ENCODE measurements around the gene PCYT1A. TPM values are rescaled to one million over a fixed set of nuclear protein-coding genes. Genes with fewer than 3 reads are reported as not detected.

PCYT1A gene
- total RNA-seq, 1 donor = 110 TPM

DNA sequence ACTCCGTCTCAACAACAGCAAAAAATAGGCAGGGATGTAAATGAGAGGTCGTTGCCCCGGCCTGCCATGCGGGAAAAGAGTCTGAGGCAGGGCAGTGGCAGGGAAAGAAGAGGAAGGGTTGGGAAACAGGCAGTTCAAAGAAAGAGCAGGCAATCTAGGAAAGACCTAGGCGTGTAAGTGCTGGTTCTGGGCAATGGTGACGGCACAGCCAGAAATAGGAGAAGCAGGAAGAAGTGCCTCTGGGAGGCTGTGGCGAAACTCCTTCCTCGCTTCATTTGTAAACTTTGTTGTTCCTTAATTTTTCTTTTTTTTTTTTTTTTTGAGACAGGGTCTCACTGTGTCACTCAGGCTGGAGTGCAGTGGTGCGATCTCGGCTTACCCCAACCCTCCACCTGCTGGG lies 66.9 kb downstream of the PCYT1A start:
- no peak for TF ChIP-seq CTCF (IDR thresholded peaks at IDR 0.05; ENCODE audit: insufficient read depth, low read depth, low read length)
- no peak for DNase-seq (ENCODE audit: low read depth)
- no peak overlapping the region for H3K4me3 ChIP-seq (ENCODE audit: low read depth, low read length)

GRCh38 chr3:196219970-196220311 lies 67.6 kb downstream of the PCYT1A start:
- peak overlapping the region; percentile 45 for H3K4me3 ChIP-seq (ENCODE audit: low read depth, low read length)
- DNase-seq (ENCODE audit: low read depth) = no peak
- TF ChIP-seq CTCF (IDR thresholded peaks at IDR 0.05; ENCODE audit: insufficient read depth, low read depth, low read length) = no peak

DNA sequence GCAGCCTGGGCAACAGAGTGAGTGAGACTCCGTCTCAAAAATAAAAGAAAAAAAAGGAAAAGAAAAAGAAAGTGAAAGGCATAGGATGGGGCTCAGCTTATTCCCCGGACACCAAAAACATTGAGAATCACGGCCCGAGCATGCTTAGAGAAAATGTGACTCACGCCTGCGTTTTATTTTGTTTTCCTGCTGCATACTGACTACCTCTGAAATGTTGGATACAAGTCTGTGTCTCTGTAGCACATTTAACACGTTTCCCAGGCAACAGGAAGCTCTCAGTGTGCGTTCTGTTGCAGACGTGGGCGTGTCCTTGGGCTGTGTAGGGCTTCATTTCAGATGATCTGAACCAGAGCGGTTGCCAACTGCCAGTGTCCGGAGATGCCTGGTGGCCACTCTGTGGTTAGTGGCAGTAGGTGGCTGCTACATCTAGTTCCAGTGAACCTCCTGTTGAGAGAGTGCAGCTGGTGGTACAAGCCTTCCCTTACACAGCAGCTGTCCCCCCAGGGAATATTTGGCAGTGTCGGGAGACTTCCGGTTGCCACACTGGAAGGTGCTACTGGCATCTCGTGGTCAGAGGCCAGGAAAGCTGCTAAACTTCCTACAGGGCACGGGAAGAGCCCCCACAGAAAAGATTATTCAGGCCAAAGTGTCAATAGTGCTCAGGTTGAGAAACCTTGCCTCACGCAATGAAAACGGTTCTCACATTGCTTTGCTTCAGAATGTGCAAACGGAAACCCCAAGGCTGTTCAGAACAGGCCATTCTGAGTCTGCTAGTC lies 68.1 kb downstream of the PCYT1A start:
- DNase-seq (ENCODE audit: low read depth) = peak; percentile 91
- H3K4me3 ChIP-seq (ENCODE audit: low read depth, low read length) = peak overlapping the region; percentile 45

DNA sequence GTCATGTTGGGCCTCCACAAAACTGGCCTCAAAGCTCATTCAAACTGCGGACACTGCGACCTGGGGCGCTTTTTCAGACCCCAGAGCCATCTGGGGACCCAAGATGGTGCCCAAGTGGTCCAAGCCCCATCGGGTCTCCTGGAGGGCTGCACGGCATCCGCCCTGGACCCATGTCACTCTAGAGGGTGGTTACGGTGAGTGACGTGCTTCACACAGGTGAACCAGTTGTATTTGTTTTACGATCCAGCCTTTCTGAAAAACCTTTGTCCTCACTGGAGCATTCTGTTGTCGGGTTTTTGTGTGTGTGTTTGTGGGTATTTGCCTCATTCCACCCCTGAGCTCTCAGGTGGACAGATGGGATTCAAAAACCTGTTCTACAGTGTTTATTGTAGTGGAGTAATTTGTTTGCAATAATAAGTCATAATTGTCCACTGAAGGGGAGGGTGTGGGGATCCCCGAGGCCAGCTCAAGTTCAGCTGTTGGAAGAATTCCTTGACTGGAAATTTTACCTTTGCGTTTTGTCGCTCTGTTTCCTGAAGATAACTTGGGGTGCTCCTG lies 69.3 kb downstream of the PCYT1A start:
- no peak for DNase-seq (ENCODE audit: low read depth)
- no peak overlapping the region for H3K4me3 ChIP-seq (ENCODE audit: low read depth, low read length)
- TF ChIP-seq CTCF (IDR thresholded peaks at IDR 0.05; ENCODE audit: insufficient read depth, low read depth, low read length) = no peak

More for the DNA sequence above, 68.1 kb downstream of the PCYT1A start:
- no peak for TF ChIP-seq CTCF (IDR thresholded peaks at IDR 0.05; ENCODE audit: insufficient read depth, low read depth, low read length)

DNA sequence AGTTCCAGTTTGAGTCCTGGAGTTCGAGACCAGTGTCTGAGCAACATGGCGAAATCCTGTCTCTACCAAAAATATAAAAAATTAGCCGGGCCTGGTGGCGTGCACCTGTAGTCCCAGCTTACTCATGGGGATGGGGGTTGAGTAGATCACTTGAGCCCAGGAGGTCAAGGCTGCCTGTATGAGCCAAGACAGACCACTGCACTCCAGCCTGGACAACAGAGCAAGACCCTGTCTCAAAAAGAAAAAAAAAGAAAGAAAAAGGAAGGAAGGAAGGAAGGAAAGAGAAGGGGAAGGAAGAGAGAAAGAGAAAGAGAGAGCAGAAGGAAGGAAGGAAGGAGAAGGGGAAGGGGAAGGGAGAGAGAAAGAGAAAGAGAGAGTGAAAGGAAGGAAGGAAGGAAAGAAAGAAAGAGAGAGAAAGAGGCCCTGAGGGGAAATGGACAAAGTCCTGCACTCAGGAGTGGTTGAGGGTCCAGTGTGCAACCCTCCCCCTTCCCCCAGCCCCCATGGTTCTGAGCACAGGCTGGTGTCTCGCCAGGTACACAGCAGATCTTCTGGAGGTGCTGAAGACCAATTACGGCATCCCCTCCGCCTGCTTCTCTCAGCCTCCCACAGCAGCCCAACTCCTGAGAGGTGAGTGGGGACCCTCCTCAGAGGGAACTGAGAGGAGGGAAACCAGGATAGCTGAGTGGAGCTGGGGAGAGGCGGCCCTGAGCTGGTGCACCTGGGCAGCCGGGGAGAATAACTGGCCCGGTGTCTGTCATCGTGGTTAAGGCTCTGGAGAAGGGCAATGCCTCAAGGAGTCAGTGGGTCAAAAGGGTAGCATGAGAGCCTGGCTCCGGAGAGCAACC lies 70.0 kb downstream of the PCYT1A start:
- TF ChIP-seq CTCF (IDR thresholded peaks at IDR 0.05; ENCODE audit: insufficient read depth, low read depth, low read length) = no peak
- DNase-seq (ENCODE audit: low read depth) = no peak
- H3K4me3 ChIP-seq (ENCODE audit: low read depth, low read length) = no peak overlapping the region

DNA sequence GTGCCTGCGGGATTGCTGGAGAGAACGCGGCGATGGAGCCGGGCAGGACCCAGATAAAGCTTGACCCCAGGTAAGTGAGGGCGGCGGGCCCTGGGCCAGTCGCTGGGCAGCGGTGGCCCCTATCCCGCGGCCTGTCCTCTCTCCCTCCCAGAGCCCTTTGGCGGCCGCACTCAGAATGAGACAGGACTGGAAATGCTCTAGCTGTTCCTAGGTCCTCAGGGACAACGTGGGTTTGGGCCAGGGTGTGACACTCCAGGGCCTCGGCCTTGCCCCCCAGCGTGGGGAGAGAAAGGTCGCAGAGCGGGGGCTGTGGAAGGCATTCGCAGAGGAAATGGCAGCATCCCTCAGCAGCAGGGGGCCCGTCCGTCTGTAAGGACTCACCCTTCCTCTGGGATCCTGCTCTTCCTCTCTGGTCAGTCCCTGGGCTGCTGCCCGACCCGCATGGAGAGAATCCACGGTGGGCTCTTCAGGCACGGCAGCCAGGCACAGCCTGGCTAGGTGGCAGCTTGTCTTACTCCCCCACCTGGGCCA lies 70.8 kb downstream of the PCYT1A start:
- no peak for DNase-seq (ENCODE audit: low read depth)
- TF ChIP-seq CTCF (IDR thresholded peaks at IDR 0.05; ENCODE audit: insufficient read depth, low read depth, low read length) = no peak
- no peak overlapping the region for H3K4me3 ChIP-seq (ENCODE audit: low read depth, low read length)

All from fibroblast of villous mesenchyme (primary cell).